ENCODE data around the gene LPP.

DNA sequence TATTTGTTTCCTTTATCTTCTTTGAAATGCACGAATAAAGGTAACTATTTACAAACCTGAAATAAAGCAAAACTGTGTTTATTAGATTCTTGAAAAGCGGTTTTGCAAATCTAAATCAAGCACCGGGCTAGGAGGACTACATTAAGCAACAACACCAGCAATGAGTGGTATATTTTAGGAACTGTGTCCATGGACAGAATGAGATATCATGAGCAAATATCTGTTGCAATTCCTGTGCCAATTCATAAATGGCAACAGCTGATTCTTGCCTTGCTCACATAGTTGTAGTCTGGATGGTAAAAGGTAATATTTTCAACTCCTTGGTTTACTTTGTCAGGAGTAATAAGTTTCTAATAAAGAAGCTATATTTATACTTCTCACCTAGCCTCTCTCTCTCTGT is 403.3 kb downstream of the LPP start:
- TF ChIP-seq, protein P1, sequence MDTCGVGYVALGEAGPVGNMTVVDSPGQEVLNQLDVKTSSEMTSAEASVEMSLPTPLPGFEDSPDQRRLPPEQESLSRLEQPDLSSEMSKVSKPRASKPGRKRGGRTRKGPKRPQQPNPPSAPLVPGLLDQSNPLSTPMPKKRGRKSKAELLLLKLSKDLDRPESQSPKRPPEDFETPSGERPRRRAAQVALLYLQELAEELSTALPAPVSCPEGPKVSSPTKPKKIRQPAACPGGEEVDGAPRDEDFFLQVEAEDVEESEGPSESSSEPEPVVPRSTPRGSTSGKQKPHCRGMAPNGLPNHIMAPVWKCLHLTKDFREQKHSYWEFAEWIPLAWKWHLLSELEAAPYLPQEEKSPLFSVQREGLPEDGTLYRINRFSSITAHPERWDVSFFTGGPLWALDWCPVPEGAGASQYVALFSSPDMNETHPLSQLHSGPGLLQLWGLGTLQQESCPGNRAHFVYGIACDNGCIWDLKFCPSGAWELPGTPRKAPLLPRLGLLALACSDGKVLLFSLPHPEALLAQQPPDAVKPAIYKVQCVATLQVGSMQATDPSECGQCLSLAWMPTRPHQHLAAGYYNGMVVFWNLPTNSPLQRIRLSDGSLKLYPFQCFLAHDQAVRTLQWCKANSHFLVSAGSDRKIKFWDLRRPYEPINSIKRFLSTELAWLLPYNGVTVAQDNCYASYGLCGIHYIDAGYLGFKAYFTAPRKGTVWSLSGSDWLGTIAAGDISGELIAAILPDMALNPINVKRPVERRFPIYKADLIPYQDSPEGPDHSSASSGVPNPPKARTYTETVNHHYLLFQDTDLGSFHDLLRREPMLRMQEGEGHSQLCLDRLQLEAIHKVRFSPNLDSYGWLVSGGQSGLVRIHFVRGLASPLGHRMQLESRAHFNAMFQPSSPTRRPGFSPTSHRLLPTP (IDR thresholded peaks at IDR 0.05; ENCODE audit: borderline replicate concordance, extremely low read depth, insufficient read length): no peak
- TF ChIP-seq SMAD1 (IDR thresholded peaks at IDR 0.05; ENCODE audit: low read depth, low read length, partially characterized antibody) (no peak), ZNF589 (CRISPR knock-in tag; IDR thresholded peaks at IDR 0.05; ENCODE audit: low read depth) (no peak), ZNF384 (IDR thresholded peaks at IDR 0.05; ENCODE audit: low read depth, low read length) (no peak), POLR2A (conservative IDR thresholded peaks at IDR 0.05) (no peak)
- TF ChIP-seq, protein P2, sequence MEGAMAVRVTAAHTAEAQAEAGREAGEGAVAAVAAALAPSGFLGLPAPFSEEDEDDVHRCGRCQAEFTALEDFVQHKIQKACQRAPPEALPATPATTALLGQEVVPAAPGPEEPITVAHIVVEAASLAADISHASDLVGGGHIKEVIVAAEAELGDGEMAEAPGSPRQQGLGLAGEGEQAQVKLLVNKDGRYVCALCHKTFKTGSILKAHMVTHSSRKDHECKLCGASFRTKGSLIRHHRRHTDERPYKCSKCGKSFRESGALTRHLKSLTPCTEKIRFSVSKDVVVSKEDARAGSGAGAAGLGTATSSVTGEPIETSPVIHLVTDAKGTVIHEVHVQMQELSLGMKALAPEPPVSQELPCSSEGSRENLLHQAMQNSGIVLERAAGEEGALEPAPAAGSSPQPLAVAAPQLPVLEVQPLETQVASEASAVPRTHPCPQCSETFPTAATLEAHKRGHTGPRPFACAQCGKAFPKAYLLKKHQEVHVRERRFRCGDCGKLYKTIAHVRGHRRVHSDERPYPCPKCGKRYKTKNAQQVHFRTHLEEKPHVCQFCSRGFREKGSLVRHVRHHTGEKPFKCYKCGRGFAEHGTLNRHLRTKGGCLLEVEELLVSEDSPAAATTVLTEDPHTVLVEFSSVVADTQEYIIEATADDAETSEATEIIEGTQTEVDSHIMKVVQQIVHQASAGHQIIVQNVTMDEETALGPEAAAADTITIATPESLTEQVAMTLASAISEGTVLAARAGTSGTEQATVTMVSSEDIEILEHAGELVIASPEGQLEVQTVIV (CRISPR knock-in tag; IDR thresholded peaks at IDR 0.05; ENCODE audit: borderline replicate concordance): no peak
- TF ChIP-seq, protein P3, sequence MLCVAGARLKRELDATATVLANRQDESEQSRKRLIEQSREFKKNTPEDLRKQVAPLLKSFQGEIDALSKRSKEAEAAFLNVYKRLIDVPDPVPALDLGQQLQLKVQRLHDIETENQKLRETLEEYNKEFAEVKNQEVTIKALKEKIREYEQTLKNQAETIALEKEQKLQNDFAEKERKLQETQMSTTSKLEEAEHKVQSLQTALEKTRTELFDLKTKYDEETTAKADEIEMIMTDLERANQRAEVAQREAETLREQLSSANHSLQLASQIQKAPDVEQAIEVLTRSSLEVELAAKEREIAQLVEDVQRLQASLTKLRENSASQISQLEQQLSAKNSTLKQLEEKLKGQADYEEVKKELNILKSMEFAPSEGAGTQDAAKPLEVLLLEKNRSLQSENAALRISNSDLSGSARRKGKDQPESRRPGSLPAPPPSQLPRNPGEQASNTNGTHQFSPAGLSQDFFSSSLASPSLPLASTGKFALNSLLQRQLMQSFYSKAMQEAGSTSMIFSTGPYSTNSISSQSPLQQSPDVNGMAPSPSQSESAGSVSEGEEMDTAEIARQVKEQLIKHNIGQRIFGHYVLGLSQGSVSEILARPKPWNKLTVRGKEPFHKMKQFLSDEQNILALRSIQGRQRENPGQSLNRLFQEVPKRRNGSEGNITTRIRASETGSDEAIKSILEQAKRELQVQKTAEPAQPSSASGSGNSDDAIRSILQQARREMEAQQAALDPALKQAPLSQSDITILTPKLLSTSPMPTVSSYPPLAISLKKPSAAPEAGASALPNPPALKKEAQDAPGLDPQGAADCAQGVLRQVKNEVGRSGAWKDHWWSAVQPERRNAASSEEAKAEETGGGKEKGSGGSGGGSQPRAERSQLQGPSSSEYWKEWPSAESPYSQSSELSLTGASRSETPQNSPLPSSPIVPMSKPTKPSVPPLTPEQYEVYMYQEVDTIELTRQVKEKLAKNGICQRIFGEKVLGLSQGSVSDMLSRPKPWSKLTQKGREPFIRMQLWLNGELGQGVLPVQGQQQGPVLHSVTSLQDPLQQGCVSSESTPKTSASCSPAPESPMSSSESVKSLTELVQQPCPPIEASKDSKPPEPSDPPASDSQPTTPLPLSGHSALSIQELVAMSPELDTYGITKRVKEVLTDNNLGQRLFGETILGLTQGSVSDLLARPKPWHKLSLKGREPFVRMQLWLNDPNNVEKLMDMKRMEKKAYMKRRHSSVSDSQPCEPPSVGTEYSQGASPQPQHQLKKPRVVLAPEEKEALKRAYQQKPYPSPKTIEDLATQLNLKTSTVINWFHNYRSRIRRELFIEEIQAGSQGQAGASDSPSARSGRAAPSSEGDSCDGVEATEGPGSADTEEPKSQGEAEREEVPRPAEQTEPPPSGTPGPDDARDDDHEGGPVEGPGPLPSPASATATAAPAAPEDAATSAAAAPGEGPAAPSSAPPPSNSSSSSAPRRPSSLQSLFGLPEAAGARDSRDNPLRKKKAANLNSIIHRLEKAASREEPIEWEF (CRISPR knock-in tag; IDR thresholded peaks at IDR 0.05): no peak

All from K562 (cell line).